Retinal pigment epithelial cell (primary cell): Measurements from ENCODE around the gene CFDP1.

Experiments
- DNase-seq: peaks from one replicate; pipeline ENCODE4 v3.0.0-alpha.2; 2010; ENCODE audit warnings: low read depth
- H3K4me3 ChIP-seq: 2 replicates; pipeline ENCODE4 v1.5.1; 2011; ENCODE audit warnings: mild to moderate bottlenecking, low read length, control low read depth, moderate library complexity
- CTCF ChIP-seq: conservative IDR thresholded peaks from 2 replicates; pipeline ENCODE4 v1.5.1; 2011; ENCODE audit warnings: low read depth, low read length, control low read depth, inconsistent platforms

CFDP1 gene

GRCh38 chr16:75311383-75311938, 121.8 kb downstream of the CFDP1 start:
- DNase-seq, result no peak
- no peak for TF ChIP-seq CTCF
- H3K4me3 ChIP-seq, result no peak overlapping the region

GRCh38 chr16:75310541-75310940, 122.8 kb downstream of the CFDP1 start:
- H3K4me3 ChIP-seq, result no peak overlapping the region
- no peak for DNase-seq
- no peak for TF ChIP-seq CTCF

- no peak overlapping the region for H3K4me3 ChIP-seq
- no peak for DNase-seq
- no peak for TF ChIP-seq CTCF
Measured at GRCh38 chr16:75309899-75310430, 123.3 kb downstream of the CFDP1 start.

- DNase-seq, result no peak
- H3K4me3 ChIP-seq, result no peak overlapping the region
- no peak for TF ChIP-seq CTCF
Measured at GRCh38 chr16:75309156-75309555, 124.1 kb downstream of the CFDP1 start.

- no peak overlapping the region for H3K4me3 ChIP-seq
- no peak for DNase-seq
- no peak for TF ChIP-seq CTCF
Measured at GRCh38 chr16:75308011-75308410, 125.3 kb downstream of the CFDP1 start.

- DNase-seq, result no peak
- H3K4me3 ChIP-seq, result no peak overlapping the region
- TF ChIP-seq CTCF, result no peak
Measured at GRCh38 chr16:75307506-75307905, 125.8 kb downstream of the CFDP1 start.

GRCh38 chr16:75306099-75306762, 127.1 kb downstream of the CFDP1 start:
- no peak for DNase-seq
- TF ChIP-seq CTCF, result no peak
- H3K4me3 ChIP-seq, result no peak overlapping the region
